ENCODE results near the gene DYNC1H1.

DYNC1H1 gene

GRCh38 chr14:101945171-101945570 is 19.2 kb upstream of the DYNC1H1 start:
- no peak for DNase-seq

GRCh38 chr14:101947577-101947903 is 16.8 kb upstream of the DYNC1H1 start:
- DNase-seq = no peak

GRCh38 chr14:101947904-101948665 is 16.3 kb upstream of the DYNC1H1 start:
- DNase-seq = peak; percentile 98

GRCh38 chr14:101948666-101949216 is 15.6 kb upstream of the DYNC1H1 start:
- DNase-seq = no peak

- no peak for DNase-seq
Measured at GRCh38 chr14:101950100-101950499, 14.3 kb upstream of the DYNC1H1 start.

GRCh38 chr14:101950516-101951215 is 13.7 kb upstream of the DYNC1H1 start:
- no peak for DNase-seq

GRCh38 chr14:101953151-101953550 is 11.2 kb upstream of the DYNC1H1 start:
- no peak for DNase-seq

GRCh38 chr14:101954501-101954900 is 9.9 kb upstream of the DYNC1H1 start:
- no peak for DNase-seq

- no peak for DNase-seq
Measured at GRCh38 chr14:101955695-101956161, 8.6 kb upstream of the DYNC1H1 start.

- DNase-seq = no peak
Measured at GRCh38 chr14:101956179-101956885, 8.0 kb upstream of the DYNC1H1 start.

GRCh38 chr14:101957406-101958234 is 6.8 kb upstream of the DYNC1H1 start:
- DNase-seq = no peak

GRCh38 chr14:101958418-101959180 is 5.8 kb upstream of the DYNC1H1 start:
- DNase-seq = no peak

- no peak for DNase-seq
Measured at GRCh38 chr14:101959277-101959676, 5.1 kb upstream of the DYNC1H1 start.

GRCh38 chr14:101960225-101960624 is 4.1 kb upstream of the DYNC1H1 start:
- DNase-seq = no peak

- peak; percentile 73 for DNase-seq
Measured at GRCh38 chr14:101961011-101961721, 3.2 kb upstream of the DYNC1H1 start.

GRCh38 chr14:101961746-101962502 is 2.4 kb upstream of the DYNC1H1 start:
- no peak for DNase-seq

GRCh38 chr14:101962503-101962874 is 1.9 kb upstream of the DYNC1H1 start:
- DNase-seq = peak; percentile 82

- DNase-seq = no peak
Measured at GRCh38 chr14:101963052-101963451, 1.3 kb upstream of the DYNC1H1 start.

GRCh38 chr14:101963656-101964296 is 597 bp upstream of the DYNC1H1 start:
- DNase-seq = no peak

GRCh38 chr14:101965181-101965544 is 790 bp downstream of the DYNC1H1 start:
- no peak for DNase-seq
